HepG2 (cell line): ENCODE results near the gene LRRC4C. TPM values are rescaled to one million over a fixed set of nuclear protein-coding genes. Genes with fewer than 3 reads are reported as not detected.
A peak's percentile ranks its signal among the peaks of the same experiment; 100 is the strongest.

Experiments used
- ATAC-seq: fragments of 200-7000 bp; cut with Tn5 transposase; 3 replicates; pipeline ENCODE4 v1.9.1; 2020; ENCODE audit warnings: mild to moderate bottlenecking, moderate library complexity
- BruUV-seq: library from RNA; stranded (reverse); fragments of 400-500 nt; replicated peaks from 2 replicates; lab custom pipeline; 2021; lab: Mats Ljungman, UMichigan
- CTCF ChIA-PET: fragments of 300-600 bp; formaldehyde crosslinking; extraction: SDS; loops from one replicate; lab custom pipeline; 2021; ENCODE audit warnings: low total read pairs, inconsistent platforms, low intra/inter-chr PET ratio; lab: Yijun Ruan, JAX
- POLR2A ChIA-PET: fragments of 350-600 bp; sonication (Branson Sonifier 250); formaldehyde crosslinking; loops from one replicate; lab custom pipeline; 2020; ENCODE audit warnings: antibody characterized with exemption, inconsistent platforms; lab: Yijun Ruan, JAX
- DNase-seq: peaks from one replicate; pipeline ENCODE4 v3.0.0-alpha.2; 2015; ENCODE audit warnings: low spot score
- FAIRE-seq: peaks from 3 replicates; lab custom pipeline; 2011; peaks lifted over from hg19 to GRCh38; lab: Jason Lieb, UNC
- H2AFZ ChIP-seq: one replicate; pipeline ENCODE4 v1.6.1; 2011; ENCODE audit warnings: low read length, inconsistent platforms
- H3K27ac ChIP-seq: fragments of 300-600 bp; 3 replicates; pipeline ENCODE4 v1.8.0; 2011; ENCODE audit warnings: mixed run types, mild to moderate bottlenecking, mixed read lengths, low read length, inconsistent platforms; ENCODE audit not compliant: insufficient read depth; ENCODE audit errors: extremely low read length
- H3K27me3 ChIP-seq, 2 experiments: fragments of 200-600 bp in 1 of 2; 2 replicates in 1 of 2; 3 replicates in 1 of 2; pipeline versions ENCODE4 v1.6.0 to v1.8.0; 2011; ENCODE audit warnings: low read length in 2 of 2, mild to moderate bottlenecking in 2 of 2, moderate library complexity in 2 of 2, inconsistent platforms in 1 of 2; ENCODE audit not compliant: insufficient read depth in 2 of 2, control insufficient read depth in 1 of 2
- H3K36me3 ChIP-seq, 2 experiments: fragments of 200-600 bp in 1 of 2; replicated peaks in 1 of 2; 2 replicates in 1 of 2; 3 replicates in 1 of 2; pipeline versions ENCODE4 v1.5.1 to v1.8.0; 2011; ENCODE audit warnings: low read length in 2 of 2, inconsistent platforms in 1 of 2; ENCODE audit not compliant: insufficient read depth in 2 of 2, control insufficient read depth in 1 of 2
- H3K4me1 ChIP-seq: 2 replicates; pipeline ENCODE4 v1.5.1; 2012; ENCODE audit warnings: low read length, inconsistent platforms; ENCODE audit not compliant: insufficient read depth
- H3K4me2 ChIP-seq: 2 replicates; pipeline ENCODE4 v1.6.0; 2011; ENCODE audit warnings: low read depth, low read length, inconsistent platforms
- H3K4me3 ChIP-seq, 3 experiments: fragments of 200-600 bp in 1 of 3; sonication (generic), shearing (Covaris generic) in 1 of 3; replicated peaks in 1 of 3; 2 replicates each; pipeline ENCODE4 v1.5.1; 2011 to 2016; ENCODE audit warnings: low read length in 3 of 3, inconsistent platforms in 2 of 3, low read depth in 2 of 3, mild to moderate bottlenecking in 2 of 3, control low read depth in 1 of 3, mixed read lengths in 1 of 3; ENCODE audit not compliant: insufficient read depth in 1 of 3
- H3K79me2 ChIP-seq: one replicate; pipeline ENCODE4 v1.6.1; 2011; ENCODE audit warnings: low read length, inconsistent platforms; ENCODE audit not compliant: insufficient read depth
- H3K9ac ChIP-seq: 2 replicates; pipeline ENCODE4 v1.6.0; 2011; ENCODE audit warnings: mild to moderate bottlenecking, low read depth, low read length, inconsistent platforms; ENCODE audit not compliant: insufficient read depth
- H3K9me3 ChIP-seq: 2 replicates; pipeline ENCODE4 v1.5.1; 2012; ENCODE audit warnings: mild to moderate bottlenecking, low read length
- H4K20me1 ChIP-seq: 2 replicates; pipeline ENCODE4 v1.6.0; 2011; ENCODE audit warnings: inconsistent platforms, mild to moderate bottlenecking, low read length, moderate library complexity; ENCODE audit not compliant: insufficient read depth
- HDAC1 ChIP-seq: sonication (generic); formaldehyde crosslinking; IDR thresholded peaks from 2 replicates; pipeline ENCODE4 v1.5.1; 2020; ENCODE audit warnings: mild to moderate bottlenecking, missing genetic modification reagents
- NCOR1 ChIP-seq: fragments of 200-600 bp; sonication (generic); IDR thresholded peaks from 2 replicates; pipeline ENCODE4 v1.7.0; 2017; ENCODE audit warnings: antibody characterized with exemption, low read length, borderline replicate concordance
- NR2C2 ChIP-seq: sonication (generic); formaldehyde crosslinking; IDR thresholded peaks from 2 replicates; pipeline ENCODE4 v1.4.0; 2020; ENCODE audit warnings: missing genetic modification reagents, mild to moderate bottlenecking, moderate library complexity, borderline replicate concordance
- STAG1 ChIP-seq: sonication (generic); formaldehyde crosslinking; IDR thresholded peaks from 2 replicates; pipeline ENCODE4 v1.4.0; 2020; ENCODE audit warnings: missing genetic modification reagents
- ZNF12 ChIP-seq: sonication (generic); formaldehyde crosslinking; IDR thresholded peaks from 2 replicates; pipeline ENCODE4 v1.5.0; 2020; ENCODE audit warnings: missing genetic modification reagents
- ZSCAN12 ChIP-seq: sonication (generic); formaldehyde crosslinking; IDR thresholded peaks from 2 replicates; pipeline ENCODE4 v1.9.0; 2021; ENCODE audit warnings: mild to moderate bottlenecking, missing genetic modification reagents
- WGBS: methylation state at CpG from one replicate; pipeline ENCODE4 v1.1.6; 2017; ENCODE audit warnings: low lambda C conversion rate; 5-methylcytosine and 5-hydroxymethylcytosine counted together
- in situ Hi-C: cut with HindIII; loops from 2 replicates; pipeline ENCODE4 v1.10.0; 2017; ENCODE audit warnings: low pct_unique_long_range_greater_than_20kb; ENCODE audit not compliant: extremely low pct_ligation_motif_present
- intact Hi-C: fragments of 100-400 bp; cut with micrococcal nuclease; formaldehyde crosslinking; loops from one replicate; pipeline ENCODE4 v1.10.0; 2022; ENCODE audit not compliant: unreplicated experiment
- polyA plus RNA-seq, 8 experiments: library from polyadenylated mRNA; depleted of rRNA in 3 of 8; stranded (reverse) in 7 of 8; unstranded in 1 of 8; fragments of >200 nt; fragmentation: Illumina TruSeq in 4 of 8; extraction: Trizol in 4 of 8; gene quantifications; 2 replicates each; pipeline versions ENCODE4 v1.2.1 to v1.2.3, GENCODE V29; 2011 to 2016; ENCODE audit warnings: low read depth in 4 of 8, missing spikeins in 1 of 8, mixed read lengths in 1 of 8; ENCODE audit not compliant: insufficient read depth in 1 of 8
- total RNA-seq, 5 experiments: library from RNA; depleted of rRNA; stranded (reverse); fragments of >200 nt; fragmentation: Illumina TruSeq; extraction: Trizol; gene quantifications; 2 replicates each; pipeline ENCODE4 v1.2.3, GENCODE V29; 2016; ENCODE audit warnings: low read depth in 1 of 5
- TF ChIP-seq, protein P1 (sequence below): IDR thresholded peaks from 2 replicates; pipeline ENCODE4 v1.6.1; 2016
- TF ChIP-seq, protein P2 (sequence below): IDR thresholded peaks from 2 replicates; pipeline ENCODE4 v1.6.1; 2016; ENCODE audit warnings: missing compliant biosample characterization, missing genetic modification reagents, borderline replicate concordance
- TF ChIP-seq, protein P3 (sequence below): sonication (generic); formaldehyde crosslinking; conservative IDR thresholded peaks from 2 replicates; pipeline ENCODE4 v1.4.0; 2020; ENCODE audit warnings: missing genetic modification reagents

Gene LRRC4C
- total and polyA plus RNA-seq, 2 of the 13 experiments (the other 11 are each of a cell fraction or from before 2014, with no cell fraction given) = not detected

- ChIA-PET CTCF (no interaction called here), POLR2A (no interaction called here)
- no peaks in the 10 kb centered on the region for H3K4me1 ChIP-seq
- no peak overlapping the region for H2AFZ ChIP-seq
- DNase-seq (no peak), FAIRE-seq (no peak), ATAC-seq (no peak)
- no peaks in the 10 kb centered on the region for H4K20me1 ChIP-seq
- no peak overlapping the region for H3K27ac ChIP-seq
- TF ChIP-seq NCOR1 (no peak), ZSCAN12 (CRISPR knock-in tag) (no peak)
- TF ChIP-seq, protein P1, sequence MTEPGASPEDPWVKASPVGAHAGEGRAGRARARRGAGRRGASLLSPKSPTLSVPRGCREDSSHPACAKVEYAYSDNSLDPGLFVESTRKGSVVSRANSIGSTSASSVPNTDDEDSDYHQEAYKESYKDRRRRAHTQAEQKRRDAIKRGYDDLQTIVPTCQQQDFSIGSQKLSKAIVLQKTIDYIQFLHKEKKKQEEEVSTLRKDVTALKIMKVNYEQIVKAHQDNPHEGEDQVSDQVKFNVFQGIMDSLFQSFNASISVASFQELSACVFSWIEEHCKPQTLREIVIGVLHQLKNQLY (CRISPR knock-in tag) = no peak
- in situ Hi-C loops = no loop called here
- intact Hi-C loops = no loop called here
- no peak overlapping the region for H3K9ac ChIP-seq
- no peaks in the 10 kb centered on the region for H3K36me3 ChIP-seq
- no peaks in the 10 kb centered on the region for H3K27me3 ChIP-seq
- no peak overlapping the region for H3K4me3 ChIP-seq
- H3K9me3 ChIP-seq = no peaks in the 10 kb centered on the region
- WGBS = 0% methylated on average over 3 of the region's 3 CpGs
- no TSS peak for BruUV-seq
- no peak overlapping the region for H3K4me2 ChIP-seq
- H3K79me2 ChIP-seq = no peaks in the 10 kb centered on the region
Measured at GRCh38 chr11:41499429-41499828, 40.0 kb upstream of the LRRC4C start.

DNA sequence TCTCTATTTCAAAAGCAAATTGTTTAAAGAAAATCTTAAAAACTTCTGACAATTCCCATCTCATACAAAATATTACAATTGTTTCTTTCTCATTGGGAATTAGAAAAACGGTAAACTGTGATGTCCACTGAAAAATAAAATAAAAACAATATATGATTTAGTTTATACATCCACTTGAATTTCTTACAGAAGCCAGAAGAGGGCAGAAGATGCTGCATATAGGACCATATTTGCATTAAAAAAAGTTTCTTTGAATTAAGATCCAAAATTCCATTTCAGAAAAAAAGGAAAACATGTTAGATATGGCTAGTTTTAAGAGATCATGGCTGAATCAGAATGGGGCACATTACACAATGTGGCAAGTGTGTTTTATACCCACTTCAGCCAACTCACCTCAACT is 39.3 kb upstream of the LRRC4C start:
- intact Hi-C loops = no loop called here
- TF ChIP-seq, protein P2, sequence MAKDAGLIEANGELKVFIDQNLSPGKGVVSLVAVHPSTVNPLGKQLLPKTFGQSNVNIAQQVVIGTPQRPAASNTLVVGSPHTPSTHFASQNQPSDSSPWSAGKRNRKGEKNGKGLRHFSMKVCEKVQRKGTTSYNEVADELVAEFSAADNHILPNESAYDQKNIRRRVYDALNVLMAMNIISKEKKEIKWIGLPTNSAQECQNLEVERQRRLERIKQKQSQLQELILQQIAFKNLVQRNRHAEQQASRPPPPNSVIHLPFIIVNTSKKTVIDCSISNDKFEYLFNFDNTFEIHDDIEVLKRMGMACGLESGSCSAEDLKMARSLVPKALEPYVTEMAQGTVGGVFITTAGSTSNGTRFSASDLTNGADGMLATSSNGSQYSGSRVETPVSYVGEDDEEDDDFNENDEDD (CRISPR knock-in tag) = no peak
- TF ChIP-seq, protein P3, sequence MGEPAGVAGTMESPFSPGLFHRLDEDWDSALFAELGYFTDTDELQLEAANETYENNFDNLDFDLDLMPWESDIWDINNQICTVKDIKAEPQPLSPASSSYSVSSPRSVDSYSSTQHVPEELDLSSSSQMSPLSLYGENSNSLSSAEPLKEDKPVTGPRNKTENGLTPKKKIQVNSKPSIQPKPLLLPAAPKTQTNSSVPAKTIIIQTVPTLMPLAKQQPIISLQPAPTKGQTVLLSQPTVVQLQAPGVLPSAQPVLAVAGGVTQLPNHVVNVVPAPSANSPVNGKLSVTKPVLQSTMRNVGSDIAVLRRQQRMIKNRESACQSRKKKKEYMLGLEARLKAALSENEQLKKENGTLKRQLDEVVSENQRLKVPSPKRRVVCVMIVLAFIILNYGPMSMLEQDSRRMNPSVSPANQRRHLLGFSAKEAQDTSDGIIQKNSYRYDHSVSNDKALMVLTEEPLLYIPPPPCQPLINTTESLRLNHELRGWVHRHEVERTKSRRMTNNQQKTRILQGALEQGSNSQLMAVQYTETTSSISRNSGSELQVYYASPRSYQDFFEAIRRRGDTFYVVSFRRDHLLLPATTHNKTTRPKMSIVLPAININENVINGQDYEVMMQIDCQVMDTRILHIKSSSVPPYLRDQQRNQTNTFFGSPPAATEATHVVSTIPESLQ (CRISPR knock-in tag) = no peak
- TF ChIP-seq ZNF12 (CRISPR knock-in tag) (no peak), HDAC1 (no peak), STAG1 (0 out of 2 replicates have a peak, but pooled peaks have one; percentile 14), NR2C2 (CRISPR knock-in tag) (no peak)
- CTCF ChIA-PET = no interaction called here

More for the DNA sequence above, 39.3 kb upstream of the LRRC4C start:
- BruUV-seq = no TSS peak
- 0% methylated on average over 1 of the region's 1 CpG for WGBS
- DNase-seq = no peak
- Histone ChIP-seq H3K9ac (no peak overlapping the region), H3K4me1 (no peaks in the 10 kb centered on the region), H3K27ac (no peak overlapping the region), H3K27me3 (no peaks in the 10 kb centered on the region), H3K4me2 (no peak overlapping the region), H4K20me1 (no peaks in the 10 kb centered on the region), H3K79me2 (no peaks in the 10 kb centered on the region), H2AFZ (no peak overlapping the region), H3K4me3 (no peak overlapping the region), H3K9me3 (no peaks in the 10 kb centered on the region), H3K36me3 (no peaks in the 10 kb centered on the region)
- FAIRE-seq = no peak
- ATAC-seq = no peak
- POLR2A ChIA-PET = no interaction called here
- in situ Hi-C loops = no loop called here
